NB4 (cell line): ENCODE data around the gene ABCG2.

Experiments
- CTCF ChIP-seq: IDR thresholded peaks from one replicate; pipeline ENCODE4 v1.5.1; 2012; ENCODE audit warnings: low read depth, low read length
- MAX ChIP-seq: IDR thresholded peaks from 2 replicates; pipeline ENCODE4 v1.6.1; 2011; ENCODE audit warnings: low read depth, low read length
- POLR2A ChIP-seq: IDR thresholded peaks from 2 replicates; pipeline ENCODE4 v1.6.1; 2011; ENCODE audit warnings: mild to moderate bottlenecking; ENCODE audit not compliant: insufficient read length; ENCODE audit errors: extremely low read depth

GRCh38 chr4:88136249-88136648 is 22.2 kb downstream of the ABCG2 start:
- TF ChIP-seq MAX: no peak
- no peak for TF ChIP-seq POLR2A
- no peak for TF ChIP-seq CTCF
